ENCODE data around the gene CFAP54.
"Not testable (repeated sequence)": the region's sequence is repeated elsewhere in the genome, so short reads cannot be mapped to it uniquely, and the experiment has no call there.

The CFAP54 gene

GRCh38 chr12:96514328-96514727 lies 25.0 kb downstream of the CFAP54 start:
- DNase-seq, result peak; percentile 7

- peak; percentile 69 for DNase-seq
Observed at GRCh38 chr12:96516472-96517430, 27.4 kb downstream of the CFAP54 start.

GRCh38 chr12:96520767-96521166 lies 31.4 kb downstream of the CFAP54 start:
- DNase-seq, result peak; percentile 17

GRCh38 chr12:96521895-96522682 lies 32.7 kb downstream of the CFAP54 start:
- DNase-seq, result no peak

GRCh38 chr12:96522690-96523089 lies 33.3 kb downstream of the CFAP54 start:
- DNase-seq, result no peak

GRCh38 chr12:96526110-96526509 lies 36.7 kb downstream of the CFAP54 start:
- DNase-seq, result no peak

GRCh38 chr12:96529912-96530311 lies 40.5 kb downstream of the CFAP54 start:
- no peak for DNase-seq

GRCh38 chr12:96534339-96534738 lies 45.0 kb downstream of the CFAP54 start:
- DNase-seq, result no peak

GRCh38 chr12:96548384-96548783 lies 59.0 kb downstream of the CFAP54 start:
- no peak for DNase-seq

GRCh38 chr12:96549341-96549740 lies 60.0 kb downstream of the CFAP54 start:
- DNase-seq, result no peak

GRCh38 chr12:96570579-96570978 lies 81.2 kb downstream of the CFAP54 start:
- no peak for DNase-seq

GRCh38 chr12:96571101-96571862 lies 81.9 kb downstream of the CFAP54 start:
- peak; percentile 12 for DNase-seq

GRCh38 chr12:96578526-96579125 lies 89.2 kb downstream of the CFAP54 start:
- DNase-seq, result peak; percentile 66

- DNase-seq, result peak; percentile 4
Observed at GRCh38 chr12:96585977-96586376, 96.6 kb downstream of the CFAP54 start.

GRCh38 chr12:96587691-96588090 lies 98.3 kb downstream of the CFAP54 start:
- DNase-seq, result peak; percentile 25

GRCh38 chr12:96590970-96591369 lies 101.6 kb downstream of the CFAP54 start:
- no peak for DNase-seq

GRCh38 chr12:96604374-96604773 lies 115.0 kb downstream of the CFAP54 start:
- DNase-seq, result not testable (repeated sequence)

- no peak for DNase-seq
Observed at GRCh38 chr12:96605684-96606083, 116.3 kb downstream of the CFAP54 start.

GRCh38 chr12:96606134-96606533 lies 116.8 kb downstream of the CFAP54 start:
- no peak for DNase-seq

GRCh38 chr12:96606644-96607043 lies 117.3 kb downstream of the CFAP54 start:
- no peak for DNase-seq

- no peak for DNase-seq
Observed at GRCh38 chr12:96617178-96617577, 127.8 kb downstream of the CFAP54 start.

- no peak for DNase-seq
Observed at GRCh38 chr12:96623155-96623554, 133.8 kb downstream of the CFAP54 start.
